GM12878 (cell line): ENCODE measurements around the gene DIS3L2. TPM values are rescaled to one million over a fixed set of nuclear protein-coding genes. Genes with fewer than 3 reads are reported as not detected.

Experiments
- ATAC-seq: fragments of 200-7000 bp; cut with Tn5 transposase; 3 replicates; pipeline ENCODE4 v1.9.1; 2020; ENCODE audit warnings: mild to moderate bottlenecking, moderate library complexity
- BruUV-seq: library from RNA; stranded (reverse); fragments of 400-500 nt; replicated peaks from 2 replicates; lab custom pipeline; 2021; lab: Mats Ljungman, UMichigan
- CTCF ChIA-PET: fragments of 300-600 bp; sonication (Branson Sonifier 250); formaldehyde crosslinking; extraction: SDS; loops from one replicate; lab custom pipeline; 2021; ENCODE audit warnings: inconsistent platforms; lab: Yijun Ruan, JAX
- POLR2A ChIA-PET: fragments of 350-600 bp; formaldehyde crosslinking; extraction: SDS; loops from one replicate; lab custom pipeline; 2021; ENCODE audit warnings: inconsistent platforms; lab: Charles Lee
- RAD21 ChIA-PET: fragments of 300-600 bp; sonication (Branson Sonifier 250); formaldehyde crosslinking; loops from one replicate; lab custom pipeline; 2023; ENCODE audit warnings: antibody characterized with exemption; ENCODE audit not compliant: unreplicated experiment; lab: Charles Lee
- SMC1A ChIA-PET: fragments of 300-600 bp; sonication (Branson Sonifier 250); formaldehyde crosslinking; loops from one replicate; lab custom pipeline; 2023; ENCODE audit not compliant: unreplicated experiment, uncharacterized antibody; lab: Charles Lee
- DNase-seq: peaks from one replicate; pipeline ENCODE4 v3.0.0-alpha.2; 2011; ENCODE audit warnings: low read depth, low spot score
- FAIRE-seq: peaks from 3 replicates; lab custom pipeline; 2011; peaks lifted over from hg19 to GRCh38; lab: Jason Lieb, UNC
- H2AFZ ChIP-seq: 2 replicates; pipeline ENCODE4 v1.6.0; 2011; ENCODE audit warnings: low read depth, low read length, control low read depth; ENCODE audit not compliant: control insufficient read depth
- H3K27ac ChIP-seq: 2 replicates; pipeline ENCODE4 v1.5.1; 2011; ENCODE audit warnings: control low read depth; ENCODE audit not compliant: control insufficient read depth, insufficient read depth
- H3K27me3 ChIP-seq, 2 experiments: replicated peaks in 1 of 2; 2 replicates each; pipeline versions ENCODE4 v1.6.0 to v1.6.1; 2011; ENCODE audit warnings: low read length in 1 of 2; ENCODE audit not compliant: control insufficient read depth in 2 of 2, insufficient read depth in 2 of 2
- H3K36me3 ChIP-seq, 2 experiments: 2 replicates each; pipeline ENCODE4 v1.5.1; 2011; ENCODE audit warnings: low read length in 1 of 2; ENCODE audit not compliant: control insufficient read depth in 2 of 2, insufficient read depth in 2 of 2
- H3K4me1 ChIP-seq: 2 replicates; pipeline ENCODE4 v1.6.1; 2011; ENCODE audit warnings: mild to moderate bottlenecking, low read length, moderate library complexity, mixed read lengths; ENCODE audit not compliant: control insufficient read depth, insufficient read depth
- H3K4me2 ChIP-seq: 2 replicates; pipeline ENCODE4 v1.6.0; 2011; ENCODE audit warnings: control low read depth; ENCODE audit not compliant: control insufficient read depth, insufficient read depth
- H3K4me3 ChIP-seq: fragments of 200-600 bp; sonication (generic); 2 replicates; pipeline ENCODE4 v1.5.1; 2016
- H3K79me2 ChIP-seq: 2 replicates; pipeline ENCODE4 v1.6.0; 2011; ENCODE audit warnings: low read length; ENCODE audit not compliant: control insufficient read depth, insufficient read depth
- H3K9ac ChIP-seq: 2 replicates; pipeline ENCODE4 v1.8.0; 2011; ENCODE audit warnings: low read length, control low read depth, mixed read lengths; ENCODE audit not compliant: control insufficient read depth, insufficient read depth
- H3K9me3 ChIP-seq: replicated peaks from 3 replicates; pipeline ENCODE4 v1.5.1; 2011; ENCODE audit warnings: mild to moderate bottlenecking, low read length; ENCODE audit not compliant: control insufficient read depth, insufficient read depth
- H4K20me1 ChIP-seq: 2 replicates; pipeline ENCODE4 v1.6.0; 2011; ENCODE audit not compliant: control insufficient read depth, insufficient read depth
- LARP7 ChIP-seq: fragments of 450-650 bp; IDR thresholded peaks from 2 replicates; pipeline ENCODE4 v1.6.1; 2017; ENCODE audit warnings: mild to moderate bottlenecking
- MEF2B ChIP-seq: fragments of 450-650 bp; IDR thresholded peaks from 2 replicates; pipeline ENCODE4 v1.6.1; 2018; ENCODE audit warnings: mild to moderate bottlenecking, moderate library complexity; ENCODE audit not compliant: partially characterized antibody, poor library complexity, severe bottlenecking
- NR2C2 ChIP-seq: IDR thresholded peaks from 2 replicates; pipeline ENCODE4 v1.6.1; 2011; ENCODE audit warnings: borderline replicate concordance, low read depth; ENCODE audit not compliant: control insufficient read depth, insufficient read length
- PML ChIP-seq: IDR thresholded peaks from 2 replicates; pipeline ENCODE4 v1.6.1; 2012; ENCODE audit warnings: low read length, inconsistent platforms
- ZBTB33 ChIP-seq: fragments of 450-650 bp; IDR thresholded peaks from 2 replicates; pipeline ENCODE4 v1.6.1; 2017; ENCODE audit warnings: mild to moderate bottlenecking
- ZBTB4 ChIP-seq: fragments of 450-650 bp; formaldehyde crosslinking; IDR thresholded peaks from 2 replicates; pipeline ENCODE4 v1.4.0; 2022; ENCODE audit warnings: mild to moderate bottlenecking, moderate library complexity
- WGBS: methylation state at CpG from one replicate; pipeline ENCODE4 v1.1.6; 2016; ENCODE audit warnings: low lambda C conversion rate; ENCODE audit not compliant: insufficient replicate concordance, insufficient coverage; ENCODE audit errors: missing lambda C conversion rate; 5-methylcytosine and 5-hydroxymethylcytosine counted together
- in situ Hi-C: fragments of 300-500 bp; cut with MboI; formaldehyde crosslinking; loops from 9 replicates; pipeline ENCODE4 v1.14.3; 2018; ENCODE audit warnings: mixed read lengths
- intact Hi-C: fragments of 100-400 bp; cut with micrococcal nuclease; formaldehyde crosslinking; loops from one replicate; pipeline ENCODE4 v1.14.2; 2022; ENCODE audit not compliant: unreplicated experiment
- polyA plus RNA-seq, 11 experiments: library from polyadenylated mRNA; depleted of rRNA in 4 of 11; unstranded in 6 of 11; stranded (reverse) in 5 of 11; fragments of >200 nt; fragmentation: Nextera tagmentation in 4 of 11; fragmentation: Illumina TruSeq in 1 of 11; extraction: Ambion mirVana in 4 of 11; extraction: Trizol in 1 of 11; gene quantifications; 1 replicate in 1 of 11; 2 replicates in 10 of 11; pipeline versions ENCODE4 v1.2.1 to v1.2.3, GENCODE V29; 2011 to 2016; ENCODE audit warnings: inconsistent platforms in 2 of 11, missing spikeins in 2 of 11, low read depth in 1 of 11
- total RNA-seq, 4 experiments: library from RNA; depleted of rRNA in 3 of 4; stranded (reverse); fragments of >200 nt in 3 of 4; fragmentation: Illumina TruSeq in 1 of 4; extraction: Trizol in 1 of 4; gene quantifications; 2 replicates each; pipeline versions ENCODE4 v1.2.1 to v1.2.3, GENCODE V29; 2013 to 2021
- TF ChIP-seq, protein P1 (sequence below): fragments of 150-350 bp; IDR thresholded peaks from 2 replicates; pipeline ENCODE4 v1.6.1; 2014; ENCODE audit warnings: mild to moderate bottlenecking, low read depth, low read length

Gene DIS3L2
- total and polyA plus RNA-seq, 10 of the 15 experiments (the other 5 are each of a cell fraction or from before 2014, with no cell fraction given): 3.5 to 27.1 (median 16.0) TPM

DNA sequence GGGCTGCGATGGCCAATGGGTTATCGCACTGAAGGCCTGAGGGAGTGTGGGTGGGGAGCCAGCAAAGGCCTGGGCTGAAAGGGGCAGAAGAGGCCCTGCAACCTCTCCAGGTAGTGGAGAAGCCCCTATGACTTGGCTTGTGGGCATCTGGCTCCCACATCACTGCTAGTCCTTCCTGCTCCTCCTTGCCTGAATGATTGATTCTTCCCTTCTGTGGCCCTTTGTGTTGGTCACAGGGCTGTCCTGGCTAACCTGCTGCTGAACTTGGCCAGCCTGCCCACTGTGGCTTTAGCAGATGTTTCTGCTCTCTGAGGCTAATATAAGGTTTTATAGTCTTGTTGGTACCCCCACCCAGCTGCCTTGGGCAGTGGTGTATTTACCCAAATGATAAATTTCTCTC lies 280.8 kb downstream of the DIS3L2 start:
- H3K79me2 ChIP-seq: no peaks in the 10 kb centered on the region
- no peaks in the 10 kb centered on the region for H3K27me3 ChIP-seq
- RAD21 ChIA-PET: no interaction called here
- FAIRE-seq (no peak), ATAC-seq (no peak), DNase-seq (no peak)
- H3K4me1 ChIP-seq: no peaks in the 10 kb centered on the region
- CTCF ChIA-PET: interaction anchor here (0.9 kb wide), 1 partner anchor 27 kb away, joined by 3 read pairs; no protein-coding TSS in a partner anchor
- no peaks in the 10 kb centered on the region for H4K20me1 ChIP-seq
- H3K4me3 ChIP-seq: no peak overlapping the region
- H3K27ac ChIP-seq: no peak overlapping the region
- in situ Hi-C loops: no loop called here
- no peak for TF ChIP-seq ZBTB33
- no peak for TF ChIP-seq LARP7
- H3K9me3 ChIP-seq: no peaks in the 10 kb centered on the region
- POLR2A ChIA-PET: no interaction called here
- H3K9ac ChIP-seq: no peak overlapping the region
- no TSS peak for BruUV-seq
- SMC1A ChIA-PET: interaction anchor here (1.0 kb wide), 1 partner anchor 15 kb away, joined by 3 read pairs; no protein-coding TSS in a partner anchor
- 87% methylated on average over 2 of the region's 2 CpGs for WGBS
- intact Hi-C loops: no loop called here
- H3K4me2 ChIP-seq: no peak overlapping the region
- H3K36me3 ChIP-seq: no peaks in the 10 kb centered on the region; a peak in 2 of 4 replicates
- H2AFZ ChIP-seq: no peak overlapping the region

DNA sequence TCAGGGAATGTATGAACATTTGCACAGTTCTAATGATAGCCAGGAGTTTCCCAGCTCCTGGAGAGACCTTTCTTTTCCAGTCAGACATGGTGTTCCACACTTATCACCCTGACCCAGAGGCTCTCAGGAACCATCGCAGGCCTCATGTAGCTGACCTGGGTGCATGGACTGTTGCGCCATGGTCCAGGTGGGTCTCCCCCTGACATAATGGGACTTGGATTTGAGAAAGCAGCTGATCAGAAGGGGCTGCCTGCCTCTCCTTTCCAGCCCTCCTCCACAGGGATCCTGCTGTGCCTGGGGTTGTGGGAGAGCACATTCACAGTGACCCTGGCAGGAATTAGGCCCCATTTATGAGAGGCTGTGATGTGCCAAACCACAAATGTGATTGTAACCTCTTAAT lies 283.6 kb downstream of the DIS3L2 start:
- Histone ChIP-seq H3K27ac (no peak overlapping the region), H3K9me3 (no peaks in the 10 kb centered on the region), H3K36me3 (no peaks in the 10 kb centered on the region; a peak in 3 of 4 replicates), H3K4me3 (no peak overlapping the region), H4K20me1 (no peaks in the 10 kb centered on the region), H3K4me1 (no peaks in the 10 kb centered on the region), H2AFZ (no peak overlapping the region), H3K27me3 (no peaks in the 10 kb centered on the region), H3K79me2 (no peaks in the 10 kb centered on the region), H3K4me2 (no peak overlapping the region), H3K9ac (no peak overlapping the region)
- in situ Hi-C loops: no loop called here
- intact Hi-C loops: no loop called here
- FAIRE-seq (no peak), ATAC-seq (no peak), DNase-seq (no peak)
- SMC1A ChIA-PET: interaction anchor here (0.7 kb wide), 1 partner anchor 11 kb away, joined by 3 read pairs; no protein-coding TSS in a partner anchor
- CTCF ChIA-PET: interaction anchor here (0.6 to 1.4 kb wide), 3 partner anchors 9 to 144 kb away, joined by 3 to 4 read pairs (median 3); no protein-coding TSS in a partner anchor
- WGBS: 96% methylated on average over 2 of the region's 2 CpGs
- no TSS peak for BruUV-seq
- POLR2A ChIA-PET: interaction anchor here (0.5 to 1.0 kb wide), 3 partner anchors 10 to 483 kb away, joined by 3 to 6 read pairs (median 3); no protein-coding TSS in a partner anchor
- RAD21 ChIA-PET: no interaction called here
- no peak for TF ChIP-seq ZBTB4 (CRISPR knock-in tag)
- TF ChIP-seq MEF2B: no peak
- no peak for TF ChIP-seq NR2C2
- no peak for TF ChIP-seq PML
- TF ChIP-seq, protein P1, sequence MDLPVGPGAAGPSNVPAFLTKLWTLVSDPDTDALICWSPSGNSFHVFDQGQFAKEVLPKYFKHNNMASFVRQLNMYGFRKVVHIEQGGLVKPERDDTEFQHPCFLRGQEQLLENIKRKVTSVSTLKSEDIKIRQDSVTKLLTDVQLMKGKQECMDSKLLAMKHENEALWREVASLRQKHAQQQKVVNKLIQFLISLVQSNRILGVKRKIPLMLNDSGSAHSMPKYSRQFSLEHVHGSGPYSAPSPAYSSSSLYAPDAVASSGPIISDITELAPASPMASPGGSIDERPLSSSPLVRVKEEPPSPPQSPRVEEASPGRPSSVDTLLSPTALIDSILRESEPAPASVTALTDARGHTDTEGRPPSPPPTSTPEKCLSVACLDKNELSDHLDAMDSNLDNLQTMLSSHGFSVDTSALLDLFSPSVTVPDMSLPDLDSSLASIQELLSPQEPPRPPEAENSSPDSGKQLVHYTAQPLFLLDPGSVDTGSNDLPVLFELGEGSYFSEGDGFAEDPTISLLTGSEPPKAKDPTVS: no peak
